Activated CD8-positive, alpha-beta memory T cell treated with anti-CD3 and anti-CD28 coated beads for 4 hours (primary cell): ENCODE measurements around the gene MYO1B.
A peak's percentile ranks its signal among the peaks of the same experiment; 100 is the strongest.

Source experiments
- DNase-seq, 2 donors: peaks; one replicate each; pipeline ENCODE4 v3.0.0-alpha.2; 2020; ENCODE audit warnings: low read depth in 2 of 2

MYO1B gene

GRCh38 chr2:191245046-191245868, at the start of gene MYO1B:
MYO1B (plus strand) TSS chr2:191245404; CDS start chr2:191276896, 31,492 bp downstream.
- peak; percentile 4 to 39 for DNase-seq

- DNase-seq, result no peak
Observed at GRCh38 chr2:191197096-191197495, 48.1 kb upstream of the MYO1B start.

- DNase-seq, result no peak
Observed at GRCh38 chr2:191198271-191198670, 46.9 kb upstream of the MYO1B start.

GRCh38 chr2:191199929-191200512, 45.2 kb upstream of the MYO1B start:
- DNase-seq, result no peak

GRCh38 chr2:191200910-191201309, 44.3 kb upstream of the MYO1B start:
- no peak for DNase-seq

GRCh38 chr2:191202209-191202721, 42.9 kb upstream of the MYO1B start:
- no peak for DNase-seq

- no peak for DNase-seq
Observed at GRCh38 chr2:191202881-191203397, 42.3 kb upstream of the MYO1B start.

- no peak for DNase-seq
Observed at GRCh38 chr2:191204433-191204832, 40.8 kb upstream of the MYO1B start.

GRCh38 chr2:191206613-191207471, 38.4 kb upstream of the MYO1B start:
- DNase-seq, result peak in 1 of 2 donors; percentile 22

GRCh38 chr2:191209340-191209739, 35.9 kb upstream of the MYO1B start:
- no peak for DNase-seq

- no peak for DNase-seq
Observed at GRCh38 chr2:191212119-191212518, 33.1 kb upstream of the MYO1B start.

GRCh38 chr2:191213333-191213732, 31.9 kb upstream of the MYO1B start:
- DNase-seq, result no peak

GRCh38 chr2:191215230-191215629, 30.0 kb upstream of the MYO1B start:
- DNase-seq, result no peak

- DNase-seq, result no peak
Observed at GRCh38 chr2:191215666-191216065, 29.5 kb upstream of the MYO1B start.

GRCh38 chr2:191217580-191217979, 27.6 kb upstream of the MYO1B start:
- no peak for DNase-seq

- peak in 1 of 2 donors; percentile 33 for DNase-seq
Observed at GRCh38 chr2:191218292-191218898, 26.8 kb upstream of the MYO1B start.

- no peak for DNase-seq
Observed at GRCh38 chr2:191220671-191221070, 24.5 kb upstream of the MYO1B start.

- no peak for DNase-seq
Observed at GRCh38 chr2:191221666-191222065, 23.5 kb upstream of the MYO1B start.

- DNase-seq, result no peak
Observed at GRCh38 chr2:191222507-191222906, 22.7 kb upstream of the MYO1B start.

GRCh38 chr2:191222952-191223351, 22.3 kb upstream of the MYO1B start:
- DNase-seq, result no peak

- no peak for DNase-seq
Observed at GRCh38 chr2:191225126-191225525, 20.1 kb upstream of the MYO1B start.
